PC-3 (cell line): Measurements from ENCODE around the gene C1QL1. TPM values are rescaled to one million over a fixed set of nuclear protein-coding genes. Genes with fewer than 3 reads are reported as not detected.
A peak's percentile ranks its signal among the peaks of the same experiment; 100 is the strongest.

Experiments
- ATAC-seq: fragments of 200-7000 bp; cut with Tn5 transposase; 2 replicates; pipeline ENCODE4 v1.9.1; 2020; ENCODE audit warnings: mild to moderate bottlenecking, moderate library complexity
- BruUV-seq: library from RNA; stranded (reverse); fragments of 400-500 nt; replicated peaks from 2 replicates; lab custom pipeline; 2021; lab: Mats Ljungman, UMichigan
- CTCF ChIA-PET: fragments of 300-600 bp; sonication (Branson Sonifier 250); formaldehyde crosslinking; loops from one replicate; lab custom pipeline; 2022; ENCODE audit warnings: antibody characterized with exemption; lab: Charles Lee
- POLR2A ChIA-PET: fragments of 300-600 bp; sonication (Branson Sonifier 250); formaldehyde crosslinking; loops from one replicate; lab custom pipeline; 2022; ENCODE audit warnings: antibody characterized with exemption; ENCODE audit not compliant: unreplicated experiment; lab: Charles Lee
- DNase-seq: peaks from one replicate; pipeline ENCODE4 v3.0.0-alpha.2; 2015
- H2AFZ ChIP-seq: fragments of 300-600 bp; sonication (generic); 2 replicates; pipeline ENCODE4 v1.6.0; 2016; ENCODE audit warnings: antibody characterized with exemption, low read length
- H3F3A ChIP-seq: fragments of 300-600 bp; sonication (generic); one replicate; pipeline ENCODE4 v1.6.0; 2017; ENCODE audit warnings: antibody characterized with exemption, low read length, control low read depth, mild to moderate bottlenecking; ENCODE audit not compliant: unreplicated experiment
- H3K27ac ChIP-seq: fragments of 300-600 bp; sonication (generic); 2 replicates; pipeline ENCODE4 v1.5.1; 2016; ENCODE audit warnings: mild to moderate bottlenecking, low read length
- H3K27me3 ChIP-seq: fragments of 300-600 bp; sonication (generic); 2 replicates; pipeline ENCODE4 v1.6.1; 2016; ENCODE audit warnings: low read length, mixed read lengths
- H3K36me3 ChIP-seq: fragments of 300-600 bp; sonication (generic); 2 replicates; pipeline ENCODE4 v1.6.1; 2016; ENCODE audit warnings: low read depth, mixed run types, low read length, mixed read lengths
- H3K4me1 ChIP-seq: fragments of 300-600 bp; sonication (generic); 2 replicates; pipeline ENCODE4 v1.5.1; 2016; ENCODE audit warnings: low read length; ENCODE audit not compliant: insufficient read depth
- H3K4me2 ChIP-seq: fragments of 300-600 bp; sonication (generic); 2 replicates; pipeline ENCODE4 v1.6.0; 2016; ENCODE audit warnings: low read length
- H3K4me3 ChIP-seq: fragments of 300-600 bp; sonication (generic); 2 replicates; pipeline ENCODE4 v1.5.1; 2016; ENCODE audit warnings: mild to moderate bottlenecking, low read length, mixed read lengths
- H3K79me2 ChIP-seq: fragments of 300-600 bp; sonication (generic); 2 replicates; pipeline ENCODE4 v1.6.1; 2017; ENCODE audit warnings: low read length, mixed read lengths
- H3K9ac ChIP-seq: fragments of 300-600 bp; sonication (generic); 2 replicates; pipeline ENCODE4 v1.6.0; 2016; ENCODE audit warnings: mild to moderate bottlenecking, low read length
- H3K9me2 ChIP-seq: fragments of 300-600 bp; sonication (generic); replicated peaks from 2 replicates; pipeline ENCODE4 v1.6.1; 2016; ENCODE audit warnings: mixed run types, low read length, mixed read lengths
- H3K9me3 ChIP-seq: fragments of 300-600 bp; sonication (generic); 2 replicates; pipeline ENCODE4 v1.6.1; 2016; ENCODE audit warnings: low read length, mixed read lengths
- H4K20me1 ChIP-seq: fragments of 300-600 bp; sonication (generic); 2 replicates; pipeline ENCODE4 v1.6.1; 2016; ENCODE audit warnings: low read length, mixed read lengths
- CTCF ChIP-seq: fragments of 300-600 bp; sonication (generic); conservative IDR thresholded peaks from 2 replicates; pipeline ENCODE4 v1.5.1; 2017; ENCODE audit warnings: antibody characterized with exemption, low read depth, mild to moderate bottlenecking, low read length
- EZH2 ChIP-seq: fragments of 300-600 bp; sonication (generic); IDR thresholded peaks from one replicate; pipeline ENCODE4 v1.6.1; 2017; ENCODE audit warnings: antibody characterized with exemption, mild to moderate bottlenecking, low read length; ENCODE audit not compliant: unreplicated experiment
- EZH2phosphoT487 ChIP-seq: fragments of 300-600 bp; sonication (generic); IDR thresholded peaks from 2 replicates; pipeline ENCODE4 v1.6.1; 2018; ENCODE audit warnings: mild to moderate bottlenecking, antibody characterized with exemption, low read length, borderline replicate concordance
- intact Hi-C: fragments of 100-400 bp; cut with micrococcal nuclease; formaldehyde crosslinking; loops from 2 replicates; pipeline ENCODE4 v1.9.0; 2023
- total RNA-seq: library from RNA; depleted of rRNA; stranded (reverse); fragments of >200 nt; gene quantifications from 2 replicates; pipeline ENCODE4 v1.2.3, GENCODE V29; 2014

Gene C1QL1
- total RNA-seq, 1 experiment from 2014 or later, result 2.8 TPM

GRCh38 chr17:44952946-44953475 is 15.1 kb downstream of the C1QL1 start:
- Histone ChIP-seq H3K4me1 (peaks cover 5% of the 10 kb centered on the region), H3K9ac (no peak overlapping the region), H3K9me3 (no peaks in the 10 kb centered on the region), H2AFZ (no peak overlapping the region), H3K27me3 (no peaks in the 10 kb centered on the region), H3K36me3 (no peaks in the 10 kb centered on the region), H3F3A (no peaks in the 10 kb centered on the region), H4K20me1 (no peaks in the 10 kb centered on the region), H3K9me2 (no peaks in the 10 kb centered on the region), H3K79me2 (0 out of 2 replicates have a peak, but pooled peaks cover 5% of the 10 kb centered on the region), H3K27ac (no peak overlapping the region), H3K4me2 (no peak overlapping the region), H3K4me3 (no peak overlapping the region)
- ChIA-PET POLR2A (no interaction called here), CTCF (interaction anchor here (0.6 kb wide), 1 partner anchor 10 kb away, joined by 3 read pairs; no protein-coding TSS in a partner anchor)
- intact Hi-C loops, result no loop called here
- DNase-seq (no peak), ATAC-seq (peak; percentile 33; the same call in 1 of the 2 replicates)
- TF ChIP-seq EZH2 (no peak), EZH2phosphoT487 (no peak), CTCF (no peak)
- no TSS peak for BruUV-seq

- intact Hi-C loops, result no loop called here
- Histone ChIP-seq H4K20me1 (peaks cover 17% of the 10 kb centered on the region), H3K9me2 (no peaks in the 10 kb centered on the region), H3K9me3 (no peaks in the 10 kb centered on the region), H3K79me2 (peaks cover 49% of the 10 kb centered on the region), H3K4me2 (peak overlapping the region; percentile 86), H3K4me3 (peak overlapping the region; percentile 87), H3K36me3 (peaks cover 4% of the 10 kb centered on the region), H3K9ac (peak overlapping the region; percentile 96), H3F3A (no peaks in the 10 kb centered on the region), H3K4me1 (peaks cover 34% of the 10 kb centered on the region), H3K27ac (peak overlapping the region; percentile 72), H3K27me3 (no peaks in the 10 kb centered on the region), H2AFZ (peak overlapping the region; percentile 69; the same call in 1 of the 2 replicates)
- DNase-seq (no peak), ATAC-seq (no peak)
- TF ChIP-seq EZH2 (no peak), CTCF (no peak), EZH2phosphoT487 (no peak)
- no TSS peak for BruUV-seq
- POLR2A ChIA-PET, result no interaction called here
- CTCF ChIA-PET, result no interaction called here
Measured at GRCh38 chr17:44948315-44948795, 19.7 kb downstream of the C1QL1 start.
